Calu3 (cell line): ENCODE measurements around the gene MACROD2. TPM values are rescaled to one million over a fixed set of nuclear protein-coding genes. Genes with fewer than 3 reads are reported as not detected.

Experiments
- BruUV-seq: library from RNA; stranded (reverse); fragments of 400-500 nt; replicated peaks from 2 replicates; lab custom pipeline; 2021; lab: Mats Ljungman, UMichigan
- CTCF ChIA-PET: fragments of 300-600 bp; sonication (Branson Sonifier 250); formaldehyde crosslinking; loops from one replicate; lab custom pipeline; 2022; ENCODE audit warnings: antibody characterized with exemption; lab: Charles Lee
- DNase-seq: peaks from one replicate; pipeline ENCODE4 v3.0.0; 2022
- H3K27ac Mint-ChIP-seq: one replicate; pipeline ENCODE4 v1.8.0; 2022; ENCODE audit warnings: mixed read lengths; ENCODE audit not compliant: unreplicated experiment
- H3K27me3 Mint-ChIP-seq: one replicate; pipeline ENCODE4 v1.8.0; 2022; ENCODE audit warnings: mixed read lengths; ENCODE audit not compliant: unreplicated experiment
- H3K36me3 Mint-ChIP-seq: one replicate; pipeline ENCODE4 v1.8.0; 2022; ENCODE audit warnings: mild to moderate bottlenecking, moderate library complexity, mixed read lengths; ENCODE audit not compliant: insufficient read depth, unreplicated experiment
- H3K4me1 Mint-ChIP-seq: one replicate; pipeline ENCODE4 v1.8.0; 2022; ENCODE audit warnings: mild to moderate bottlenecking, low read depth, mixed read lengths; ENCODE audit not compliant: unreplicated experiment
- H3K4me3 Mint-ChIP-seq: one replicate; pipeline ENCODE4 v1.8.0; 2022; ENCODE audit warnings: mild to moderate bottlenecking, low read depth, moderate library complexity, mixed read lengths; ENCODE audit not compliant: unreplicated experiment
- H3K9me3 Mint-ChIP-seq: one replicate; pipeline ENCODE4 v1.8.0; 2022; ENCODE audit warnings: low read depth, mixed read lengths; ENCODE audit not compliant: unreplicated experiment
- CTCF ChIP-seq: fragments of 200-600 bp; IDR thresholded peaks from one replicate; pipeline ENCODE4 v1.8.0; 2022; ENCODE audit warnings: antibody characterized with exemption; ENCODE audit not compliant: unreplicated experiment
- intact Hi-C: fragments of 100-400 bp; cut with micrococcal nuclease; formaldehyde crosslinking; loops from one replicate; pipeline ENCODE4 v1.10.0; 2022; ENCODE audit not compliant: unreplicated experiment
- total RNA-seq: library from RNA; stranded (reverse); gene quantifications from 2 replicates; pipeline ENCODE4 v1.2.3, GENCODE V29; 2022

Gene MACROD2
- total RNA-seq, 1 experiment from 2014 or later = 29.4 TPM

- H3K27ac Mint-ChIP-seq = no peak overlapping the region
- no peaks in the 10 kb centered on the region for H3K27me3 Mint-ChIP-seq
- no peak for TF ChIP-seq CTCF
- no peak overlapping the region for H3K4me3 Mint-ChIP-seq
- H3K36me3 Mint-ChIP-seq = no peaks in the 10 kb centered on the region
- H3K9me3 Mint-ChIP-seq = no peaks in the 10 kb centered on the region
- intact Hi-C loops = no loop called here
- CTCF ChIA-PET = no interaction called here
- DNase-seq = no peak
- no TSS peak for BruUV-seq
- no peaks in the 10 kb centered on the region for H3K4me1 Mint-ChIP-seq
Observed at GRCh38 chr20:14826543-14827313, 831.4 kb downstream of the MACROD2 start.

- no peaks in the 10 kb centered on the region for H3K27me3 Mint-ChIP-seq
- no TSS peak for BruUV-seq
- H3K4me3 Mint-ChIP-seq = no peak overlapping the region
- no peaks in the 10 kb centered on the region for H3K4me1 Mint-ChIP-seq
- intact Hi-C loops = no loop called here
- no peak for TF ChIP-seq CTCF
- no peaks in the 10 kb centered on the region for H3K36me3 Mint-ChIP-seq
- DNase-seq = no peak
- CTCF ChIA-PET = no interaction called here
- no peak overlapping the region for H3K27ac Mint-ChIP-seq
- H3K9me3 Mint-ChIP-seq = no peaks in the 10 kb centered on the region
Observed at GRCh38 chr20:14828459-14828858, 833.1 kb downstream of the MACROD2 start.

GRCh38 chr20:14829906-14830305 lies 834.6 kb downstream of the MACROD2 start:
- no TSS peak for BruUV-seq
- no peaks in the 10 kb centered on the region for H3K4me1 Mint-ChIP-seq
- no peaks in the 10 kb centered on the region for H3K9me3 Mint-ChIP-seq
- CTCF ChIA-PET = interaction anchor here (0.7 kb wide), 1 partner anchor 7 kb away, joined by 3 read pairs; no protein-coding TSS in a partner anchor
- no peak overlapping the region for H3K27ac Mint-ChIP-seq
- no peak overlapping the region for H3K4me3 Mint-ChIP-seq
- TF ChIP-seq CTCF = no peak
- no peak for DNase-seq
- intact Hi-C loops = no loop called here
- no peaks in the 10 kb centered on the region for H3K27me3 Mint-ChIP-seq
- no peaks in the 10 kb centered on the region for H3K36me3 Mint-ChIP-seq

- BruUV-seq = no TSS peak
- no peaks in the 10 kb centered on the region for H3K27me3 Mint-ChIP-seq
- no peaks in the 10 kb centered on the region for H3K9me3 Mint-ChIP-seq
- DNase-seq = no peak
- no peak overlapping the region for H3K4me3 Mint-ChIP-seq
- no peak for TF ChIP-seq CTCF
- CTCF ChIA-PET = interaction anchor here (0.7 kb wide), 1 partner anchor 8 kb away, joined by 3 read pairs; no protein-coding TSS in a partner anchor
- intact Hi-C loops = no loop called here
- H3K4me1 Mint-ChIP-seq = no peaks in the 10 kb centered on the region
- no peak overlapping the region for H3K27ac Mint-ChIP-seq
- H3K36me3 Mint-ChIP-seq = no peaks in the 10 kb centered on the region
Observed at GRCh38 chr20:14830466-14830865, 835.1 kb downstream of the MACROD2 start.
